ENCODE data around the gene PLAC9. TPM values are rescaled to one million over a fixed set of nuclear protein-coding genes. Genes with fewer than 3 reads are reported as not detected.

PLAC9 gene
- total RNA-seq, 1 donor from 2014 or later: not detected

- Mint-ChIP-seq H3K9me3 (no peaks in the 10 kb centered on the region), H3K27ac (no peak overlapping the region), H3K4me3 (no peak overlapping the region), H3K36me3 (ENCODE audit: low read depth) (no peaks in the 10 kb centered on the region), H3K4me1 (no peaks in the 10 kb centered on the region), H3K27me3 (peaks cover 7% of the 10 kb centered on the region)
- no peak for ATAC-seq (ENCODE audit: low read depth)
- POLR2A ChIA-PET: no interaction called here
- CTCF ChIA-PET: interaction anchor here (0.7 kb wide), 1 partner anchor 42 kb away, joined by 3 read pairs; no protein-coding TSS in a partner anchor
- TF ChIP-seq, protein P1, sequence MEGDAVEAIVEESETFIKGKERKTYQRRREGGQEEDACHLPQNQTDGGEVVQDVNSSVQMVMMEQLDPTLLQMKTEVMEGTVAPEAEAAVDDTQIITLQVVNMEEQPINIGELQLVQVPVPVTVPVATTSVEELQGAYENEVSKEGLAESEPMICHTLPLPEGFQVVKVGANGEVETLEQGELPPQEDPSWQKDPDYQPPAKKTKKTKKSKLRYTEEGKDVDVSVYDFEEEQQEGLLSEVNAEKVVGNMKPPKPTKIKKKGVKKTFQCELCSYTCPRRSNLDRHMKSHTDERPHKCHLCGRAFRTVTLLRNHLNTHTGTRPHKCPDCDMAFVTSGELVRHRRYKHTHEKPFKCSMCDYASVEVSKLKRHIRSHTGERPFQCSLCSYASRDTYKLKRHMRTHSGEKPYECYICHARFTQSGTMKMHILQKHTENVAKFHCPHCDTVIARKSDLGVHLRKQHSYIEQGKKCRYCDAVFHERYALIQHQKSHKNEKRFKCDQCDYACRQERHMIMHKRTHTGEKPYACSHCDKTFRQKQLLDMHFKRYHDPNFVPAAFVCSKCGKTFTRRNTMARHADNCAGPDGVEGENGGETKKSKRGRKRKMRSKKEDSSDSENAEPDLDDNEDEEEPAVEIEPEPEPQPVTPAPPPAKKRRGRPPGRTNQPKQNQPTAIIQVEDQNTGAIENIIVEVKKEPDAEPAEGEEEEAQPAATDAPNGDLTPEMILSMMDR (IDR thresholded peaks at IDR 0.05): no peak
- DNase-seq: no peak
- intact Hi-C loops (cut with micrococcal nuclease): no loop called here
Measured at GRCh38 chr10:80100861-80101695, 31.5 kb upstream of the PLAC9 start.

DNA sequence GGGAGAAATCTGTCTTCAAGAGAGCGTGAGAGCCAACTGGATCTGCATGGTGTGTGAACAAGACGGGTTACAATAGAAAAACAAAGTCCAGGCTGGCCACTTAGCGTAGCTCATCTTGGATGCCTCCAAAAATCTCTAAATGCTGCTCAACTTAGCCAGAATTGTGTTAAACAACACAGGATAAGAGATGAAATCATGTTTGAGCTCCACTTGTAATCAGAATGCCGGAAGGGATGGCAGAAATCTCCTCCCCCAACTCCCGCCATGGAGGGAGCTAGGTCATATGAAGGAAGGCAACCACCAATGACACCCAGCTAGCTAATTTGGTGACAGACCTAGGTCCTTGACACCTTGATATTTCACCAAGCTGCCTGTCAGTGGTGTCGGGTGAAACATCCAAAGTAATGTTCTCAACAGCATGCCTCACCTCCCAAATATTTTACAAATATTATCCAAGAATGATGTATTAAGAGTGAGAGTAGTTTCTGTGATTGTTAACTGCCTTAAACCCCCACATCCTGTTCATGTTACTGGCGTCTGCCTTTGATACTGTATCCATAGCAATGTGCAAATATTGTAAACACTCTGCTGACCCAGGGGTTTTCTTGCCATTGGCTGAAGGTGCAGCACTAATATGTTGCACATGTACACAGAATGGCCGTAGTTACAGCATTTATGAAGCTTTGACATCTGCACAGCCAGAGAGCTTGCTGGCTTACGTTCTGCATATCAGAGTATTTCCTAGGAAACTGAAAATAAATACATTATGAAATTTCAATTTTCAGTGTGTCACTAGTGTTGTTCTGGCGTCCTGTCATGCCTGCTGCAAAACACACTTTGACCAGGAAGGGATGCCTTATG, 28.2 kb upstream of the PLAC9 start:
- Mint-ChIP-seq H3K27ac (no peak overlapping the region), H3K4me3 (no peak overlapping the region), H3K27me3 (peaks cover 2% of the 10 kb centered on the region), H3K4me1 (no peaks in the 10 kb centered on the region), H3K9me3 (peaks cover 19% of the 10 kb centered on the region), H3K36me3 (ENCODE audit: low read depth) (peaks cover 6% of the 10 kb centered on the region)
- ChIA-PET POLR2A (no interaction called here), CTCF (no interaction called here)
- TF ChIP-seq, protein P1 (IDR thresholded peaks at IDR 0.05): no peak
- DNase-seq (no peak), ATAC-seq (ENCODE audit: low read depth) (peak; percentile 21)
- intact Hi-C loops (cut with micrococcal nuclease): no loop called here

GRCh38 chr10:80108576-80109239, 23.8 kb upstream of the PLAC9 start:
- CTCF ChIA-PET: no interaction called here
- H3K27me3 Mint-ChIP-seq: peaks cover 2% of the 10 kb centered on the region
- intact Hi-C loops (cut with micrococcal nuclease): no loop called here
- no peak overlapping the region for H3K4me3 Mint-ChIP-seq
- no peak for ATAC-seq (ENCODE audit: low read depth)
- POLR2A ChIA-PET: no interaction called here
- TF ChIP-seq, protein P1 (IDR thresholded peaks at IDR 0.05): no peak
- no peak overlapping the region for H3K27ac Mint-ChIP-seq
- H3K36me3 Mint-ChIP-seq (ENCODE audit: low read depth): peaks cover 6% of the 10 kb centered on the region
- DNase-seq: no peak
- H3K9me3 Mint-ChIP-seq: peaks cover 24% of the 10 kb centered on the region
- no peaks in the 10 kb centered on the region for H3K4me1 Mint-ChIP-seq

DNA sequence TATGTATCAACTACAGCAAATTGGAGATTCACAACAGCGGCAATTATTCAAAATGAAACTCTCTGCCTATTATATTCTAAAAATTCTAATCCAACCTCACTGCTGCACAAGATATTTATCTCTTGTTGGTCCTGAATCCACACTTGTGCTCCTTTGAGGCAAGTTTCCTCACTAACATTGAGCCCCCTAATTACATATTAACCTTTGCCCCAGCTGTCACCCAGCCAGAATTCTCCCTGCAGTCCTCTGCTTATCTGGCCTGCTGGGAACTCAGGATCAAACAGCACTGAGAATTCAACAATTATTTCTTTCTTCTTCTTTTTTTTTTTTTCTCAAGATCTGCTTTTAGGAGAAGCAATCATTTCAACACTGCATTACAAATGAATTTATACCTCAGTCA, 21.5 kb upstream of the PLAC9 start:
- Mint-ChIP-seq H3K9me3 (peaks cover 24% of the 10 kb centered on the region), H3K4me1 (no peaks in the 10 kb centered on the region), H3K27ac (no peak overlapping the region), H3K4me3 (no peak overlapping the region), H3K36me3 (ENCODE audit: low read depth) (peaks cover 6% of the 10 kb centered on the region), H3K27me3 (peaks cover 2% of the 10 kb centered on the region)
- ATAC-seq (ENCODE audit: low read depth): no peak
- TF ChIP-seq, protein P1 (IDR thresholded peaks at IDR 0.05): no peak
- ChIA-PET CTCF (no interaction called here), POLR2A (interaction anchor here (0.7 kb wide), 1 partner anchor 21 kb away, joined by 3 read pairs; no protein-coding TSS in a partner anchor)
- DNase-seq: no peak
- intact Hi-C loops (cut with micrococcal nuclease): no loop called here

Data from activated B cell treated with CpG ODN at 0.5 μM for 24 hours (primary cell).